GM12874 (cell line): ENCODE measurements around the gene FCHSD2.

Experiments used
- TF ChIP-seq, protein P1 (sequence below): IDR thresholded peaks from 2 replicates; pipeline ENCODE4 v1.5.1; 2011; ENCODE audit warnings: low read depth, mild to moderate bottlenecking, control low read depth, low read length, moderate library complexity; ENCODE audit not compliant: insufficient read depth

FCHSD2 gene

DNA sequence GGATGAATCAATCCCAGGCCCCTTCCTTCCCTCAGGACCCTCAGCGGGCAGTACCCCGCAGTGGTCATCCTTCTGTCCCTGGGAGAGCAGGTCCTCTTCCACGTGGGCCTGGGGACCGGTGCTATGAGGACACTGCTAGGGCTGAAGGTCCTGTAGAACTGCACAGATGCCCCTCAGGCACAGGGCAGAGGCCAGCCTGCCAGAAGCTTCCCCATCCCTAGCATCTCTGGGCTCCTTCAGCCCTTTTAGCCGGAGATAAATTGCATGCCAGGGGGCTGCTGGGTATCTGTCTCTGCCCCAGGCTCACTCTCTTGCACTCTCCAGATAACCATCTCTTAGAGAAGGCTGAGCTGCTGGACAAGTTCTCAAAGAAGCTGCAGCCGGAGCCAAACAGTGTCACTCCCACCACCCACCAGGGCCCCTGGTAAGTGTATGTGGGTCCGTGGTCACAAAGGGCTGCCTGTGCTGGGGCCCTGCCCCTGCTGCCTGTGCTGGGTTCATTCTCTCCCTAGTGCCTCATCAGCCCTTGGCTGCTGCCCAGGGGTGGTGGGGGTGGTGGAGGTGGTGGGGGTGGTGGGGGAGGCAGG is 325.6 kb downstream of the FCHSD2 start:
- TF ChIP-seq, protein P1, sequence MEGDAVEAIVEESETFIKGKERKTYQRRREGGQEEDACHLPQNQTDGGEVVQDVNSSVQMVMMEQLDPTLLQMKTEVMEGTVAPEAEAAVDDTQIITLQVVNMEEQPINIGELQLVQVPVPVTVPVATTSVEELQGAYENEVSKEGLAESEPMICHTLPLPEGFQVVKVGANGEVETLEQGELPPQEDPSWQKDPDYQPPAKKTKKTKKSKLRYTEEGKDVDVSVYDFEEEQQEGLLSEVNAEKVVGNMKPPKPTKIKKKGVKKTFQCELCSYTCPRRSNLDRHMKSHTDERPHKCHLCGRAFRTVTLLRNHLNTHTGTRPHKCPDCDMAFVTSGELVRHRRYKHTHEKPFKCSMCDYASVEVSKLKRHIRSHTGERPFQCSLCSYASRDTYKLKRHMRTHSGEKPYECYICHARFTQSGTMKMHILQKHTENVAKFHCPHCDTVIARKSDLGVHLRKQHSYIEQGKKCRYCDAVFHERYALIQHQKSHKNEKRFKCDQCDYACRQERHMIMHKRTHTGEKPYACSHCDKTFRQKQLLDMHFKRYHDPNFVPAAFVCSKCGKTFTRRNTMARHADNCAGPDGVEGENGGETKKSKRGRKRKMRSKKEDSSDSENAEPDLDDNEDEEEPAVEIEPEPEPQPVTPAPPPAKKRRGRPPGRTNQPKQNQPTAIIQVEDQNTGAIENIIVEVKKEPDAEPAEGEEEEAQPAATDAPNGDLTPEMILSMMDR = no peak

DNA sequence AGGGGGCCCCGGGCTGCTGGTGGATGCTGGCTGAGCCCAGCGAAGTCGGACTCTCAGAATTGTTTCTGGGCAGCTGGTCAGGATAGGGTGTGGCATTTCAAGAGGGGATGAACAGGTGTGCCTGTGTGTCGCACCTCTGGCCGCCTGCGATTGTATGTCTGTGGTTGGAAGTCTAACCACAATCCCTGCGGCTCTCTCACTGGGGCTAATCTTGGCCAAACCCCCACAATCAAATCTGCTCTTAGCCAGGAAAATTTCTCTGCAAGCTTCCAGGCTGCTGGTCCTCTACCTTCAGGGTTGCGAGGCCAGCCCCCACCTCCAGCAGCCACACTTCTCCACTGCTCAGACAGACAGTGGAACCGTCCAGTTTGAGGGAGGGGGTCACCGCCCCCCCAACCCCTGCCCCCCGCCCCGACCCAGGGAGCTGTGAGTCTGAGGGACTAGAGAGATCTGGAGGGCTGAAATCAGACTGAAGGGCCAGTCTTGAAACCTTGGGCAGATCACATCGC is 327.0 kb downstream of the FCHSD2 start:
- TF ChIP-seq, protein P1 = no peak

DNA sequence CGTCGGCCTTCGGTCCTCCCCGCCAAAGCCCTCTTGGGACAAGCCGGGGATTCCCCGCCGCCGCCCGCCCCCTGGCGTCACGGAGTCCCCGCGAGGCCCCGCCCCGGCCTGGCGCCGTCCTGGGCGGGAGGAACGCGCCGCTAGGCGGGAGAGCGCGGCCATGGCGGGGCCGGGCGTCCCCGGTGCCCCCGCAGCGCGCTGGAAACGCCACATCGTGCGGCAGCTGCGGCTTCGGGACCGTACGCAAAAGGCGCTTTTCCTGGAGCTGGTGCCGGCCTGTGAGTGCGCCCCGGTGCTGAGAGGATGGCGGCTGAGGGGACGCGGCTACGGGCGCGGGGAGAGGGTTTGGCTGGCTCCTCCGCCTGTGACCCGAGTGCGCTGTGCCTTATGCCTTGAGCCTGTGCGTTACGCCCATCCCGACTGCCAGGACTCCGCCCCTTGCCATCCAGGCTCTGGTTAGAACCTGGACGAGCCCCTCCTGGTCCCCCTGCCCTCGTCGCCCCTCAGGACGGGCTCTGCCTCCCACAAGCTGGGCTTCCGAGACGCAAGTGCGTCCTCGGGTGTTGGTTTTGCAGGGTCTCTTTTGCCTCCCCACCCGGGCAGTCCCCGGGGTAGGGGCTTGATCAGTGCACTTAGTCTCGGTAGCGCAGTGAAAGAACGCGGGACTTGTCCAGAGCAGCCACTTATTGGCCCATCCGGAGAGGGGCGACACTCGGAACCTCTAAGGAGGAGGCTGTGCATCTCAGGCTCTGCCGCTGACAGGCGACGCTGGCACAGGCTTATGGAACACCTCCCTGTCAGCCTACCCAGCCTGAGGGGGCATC is 327.6 kb downstream of the FCHSD2 start, which contains the start of gene ATG16L2:
Gene ATG16L2, plus strand, starts transcription at position 126 of the 824 bp plus-strand sequence. Its CDS starts 35 bp downstream, at position 161.
- TF ChIP-seq, protein P1 = peak; percentile 22; the same call in 1 of the 2 replicates

DNA sequence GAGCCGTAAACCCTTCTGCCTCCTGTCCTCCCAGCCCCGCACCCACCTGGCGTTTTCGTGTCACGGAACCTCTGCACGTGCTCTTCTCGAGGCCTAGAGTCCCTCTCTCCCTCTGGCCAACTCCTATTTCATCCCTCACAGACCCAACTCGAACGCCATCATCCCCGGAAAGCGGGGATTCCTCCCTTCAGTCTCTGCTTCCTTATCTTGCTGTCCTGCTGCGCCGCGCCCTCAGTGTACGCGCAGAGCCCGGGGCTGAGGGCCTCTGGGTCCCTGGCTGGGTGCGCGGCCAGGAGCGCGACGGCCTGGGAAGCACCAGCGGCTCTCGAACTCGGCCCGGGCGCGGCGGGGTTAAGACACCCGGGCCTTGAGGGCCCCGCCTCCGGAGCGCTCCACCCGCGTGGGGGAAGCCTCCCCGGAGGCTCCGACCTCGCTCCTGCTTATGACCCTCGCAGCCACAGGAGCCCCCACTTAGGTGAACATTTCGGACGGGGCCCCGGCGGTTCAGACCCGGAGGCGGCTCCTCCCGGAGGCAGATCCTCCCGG is 328.3 kb downstream of the FCHSD2 start:
- TF ChIP-seq, protein P1 = no peak

GRCh38 chr11:72812967-72813739 is 329.0 kb downstream of the FCHSD2 start:
- TF ChIP-seq, protein P1 = peak; percentile 81

DNA sequence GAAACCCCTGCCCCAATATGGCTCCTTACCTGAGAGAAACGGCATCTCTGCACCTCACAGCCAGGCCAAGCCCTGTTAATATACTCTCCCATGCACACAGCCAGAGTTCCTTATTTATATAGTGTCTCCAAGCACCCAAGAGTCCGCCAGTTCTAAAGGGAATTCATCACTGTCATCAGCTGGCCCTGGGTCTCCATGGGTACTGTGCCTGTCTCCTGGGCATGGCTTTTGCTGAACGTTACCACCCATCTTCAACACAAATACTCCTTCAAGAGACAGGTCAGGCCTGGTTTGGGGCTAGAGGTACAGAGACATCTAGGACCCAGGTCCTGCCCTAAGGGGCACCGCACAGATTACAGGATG is 329.5 kb downstream of the FCHSD2 start:
- TF ChIP-seq, protein P1 = no peak
